CD4-positive, alpha-beta memory T cell (primary cell): ENCODE data around the gene MAD1L1. TPM values are rescaled to one million over a fixed set of nuclear protein-coding genes. Genes with fewer than 3 reads are reported as not detected.

Experiments
- CTCF ChIA-PET: fragments of 350-600 bp; sonication (Branson Sonifier 250); formaldehyde crosslinking; loops from one replicate; lab custom pipeline; 2021; ENCODE audit warnings: inconsistent platforms; ENCODE audit not compliant: partially characterized antibody; lab: Charles Lee
- POLR2A ChIA-PET: fragments of 350-600 bp; sonication (Branson Sonifier 250); formaldehyde crosslinking; loops from one replicate; lab custom pipeline; 2021; ENCODE audit not compliant: partially characterized antibody; lab: Charles Lee
- DNase-seq, 5 donors: peaks; one replicate each; pipeline versions ENCODE4 v3.0.0 to v3.0.0-alpha.2; 2020 to 2022; ENCODE audit warnings: mixed read lengths in 1 of 5
- H3K27ac ChIP-seq: one replicate; pipeline ENCODE4 v1.7.0; 2013; ENCODE audit warnings: low read depth, low read length
- H3K27me3 ChIP-seq: 2 replicates; pipeline ENCODE4 v1.7.0; 2013; ENCODE audit warnings: mild to moderate bottlenecking, low read length, moderate library complexity; ENCODE audit not compliant: insufficient read depth
- H3K36me3 ChIP-seq: 2 replicates; pipeline ENCODE4 v1.7.0; 2013; ENCODE audit warnings: mild to moderate bottlenecking, low read length, moderate library complexity; ENCODE audit not compliant: insufficient read depth
- H3K4me1 ChIP-seq: 2 replicates; pipeline ENCODE4 v1.7.0; 2013; ENCODE audit warnings: mild to moderate bottlenecking, low read length, moderate library complexity; ENCODE audit not compliant: insufficient read depth
- H3K4me3 ChIP-seq, 2 donors: one replicate each; pipeline ENCODE4 v1.7.0; 2013; ENCODE audit warnings: low read length in 2 of 2, mild to moderate bottlenecking in 1 of 2
- H3K9me3 ChIP-seq, 2 donors: one replicate each; pipeline ENCODE4 v1.7.0; 2013; ENCODE audit warnings: low read length in 2 of 2, control low read depth in 1 of 2; ENCODE audit not compliant: control insufficient read depth in 1 of 2
- H3K27ac Mint-ChIP-seq, 7 donors: one replicate each; pipeline ENCODE4 v1.8.0; 2020 to 2021; ENCODE audit warnings: mixed read lengths in 7 of 7, mild to moderate bottlenecking in 6 of 7, inconsistent platforms in 3 of 7, moderate library complexity in 3 of 7
- H3K27me3 Mint-ChIP-seq, 2 donors: one replicate each; pipeline ENCODE4 v1.8.0; 2020 to 2021; ENCODE audit warnings: mixed read lengths in 2 of 2
- H3K36me3 Mint-ChIP-seq, 2 donors: one replicate each; pipeline ENCODE4 v1.8.0; 2020 to 2021; ENCODE audit warnings: mixed read lengths in 2 of 2, inconsistent platforms in 1 of 2, mild to moderate bottlenecking in 1 of 2
- H3K4me1 Mint-ChIP-seq, 4 donors: one replicate each; pipeline ENCODE4 v1.8.0; 2020 to 2021; ENCODE audit warnings: mixed read lengths in 4 of 4, mild to moderate bottlenecking in 1 of 4
- H3K4me3 Mint-ChIP-seq, 8 donors: one replicate each; pipeline ENCODE4 v1.8.0; 2020 to 2021; ENCODE audit warnings: mixed read lengths in 8 of 8, mild to moderate bottlenecking in 7 of 8, moderate library complexity in 6 of 8, inconsistent platforms in 3 of 8
- H3K9me3 Mint-ChIP-seq, 8 donors: one replicate each; pipeline ENCODE4 v1.8.0; 2020 to 2021; ENCODE audit warnings: mixed read lengths in 8 of 8, mild to moderate bottlenecking in 5 of 8, inconsistent platforms in 3 of 8, moderate library complexity in 1 of 8
- intact Hi-C: fragments of 100-400 bp; cut with micrococcal nuclease; formaldehyde crosslinking; loops from one replicate; pipeline ENCODE4 v1.15.1; 2023
- polyA plus RNA-seq, 2 donors: library from polyadenylated mRNA; unstranded; fragments of 300-500 nt; fragmentation: Illumina TruSeq; gene quantifications; one replicate each; pipeline ENCODE4 v1.2.3, GENCODE V29; 2021
- total RNA-seq, 2 experiments: library from RNA; stranded (reverse); gene quantifications; one replicate each; pipeline ENCODE4 v1.2.3, GENCODE V29; 2021

Gene MAD1L1
- total and polyA plus RNA-seq, 4 experiments from 2014 or later: 89.9 to 132 (median 110) TPM

DNA sequence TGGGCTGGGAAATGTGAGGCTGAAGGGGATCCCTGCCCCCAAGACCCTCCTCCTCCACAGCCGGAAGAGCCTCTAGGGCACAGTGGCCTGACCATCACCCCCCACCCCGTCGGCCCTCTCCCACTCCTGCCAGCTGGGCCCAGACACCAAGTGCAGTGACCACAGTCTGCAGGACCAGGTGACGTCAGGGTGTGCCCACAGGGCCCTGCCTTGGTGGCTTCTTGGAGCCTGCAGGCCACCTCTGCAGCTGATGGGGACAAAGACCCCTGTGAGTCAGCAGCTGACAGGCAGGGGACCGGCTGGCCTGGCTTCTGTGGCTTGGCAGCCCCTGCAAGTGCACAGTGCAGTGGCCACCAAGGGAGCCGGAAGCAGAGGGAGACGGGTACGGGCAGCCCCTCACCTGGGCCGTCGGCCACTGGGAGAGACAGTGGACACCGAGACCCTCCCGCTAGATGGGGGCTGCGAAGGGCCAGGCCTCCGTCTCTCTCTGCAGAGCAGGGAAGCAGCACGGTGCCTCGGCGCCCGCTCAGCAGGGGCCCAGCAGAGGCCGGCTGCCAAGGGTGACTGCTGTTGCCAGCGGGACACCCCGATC lies 288.0 kb downstream of the MAD1L1 start:
- H3K27me3 Mint-ChIP-seq: no peaks in the 10 kb centered on the region
- POLR2A ChIA-PET: no interaction called here
- H3K9me3 ChIP-seq: no peaks in the 10 kb centered on the region
- H3K27ac Mint-ChIP-seq: peak overlapping the region in 1 of 7 donors; percentile 22
- CTCF ChIA-PET: no interaction called here
- H3K27me3 ChIP-seq: no peaks in the 10 kb centered on the region
- peaks cover 43% of the 10 kb centered on the region for H3K4me1 ChIP-seq
- intact Hi-C loops: loop anchor here (5.0 kb wide), 1 partner anchor 288 kb away; the partner anchor contains the start of gene MAD1L1
- no peak overlapping the region for H3K4me3 ChIP-seq
- no peak overlapping the region for H3K4me3 Mint-ChIP-seq
- peak in 1 of 5 donors; percentile 38 for DNase-seq
- peaks cover 17 to 53% (median 33%) of the 10 kb centered on the region in 4 donors for H3K4me1 Mint-ChIP-seq
- H3K36me3 Mint-ChIP-seq: peaks cover 0 to 7% of the 10 kb centered on the region in 2 donors
- no peaks in the 10 kb centered on the region for H3K36me3 ChIP-seq
- H3K9me3 Mint-ChIP-seq: no peaks in the 10 kb centered on the region
- H3K27ac ChIP-seq: no peak overlapping the region

DNA sequence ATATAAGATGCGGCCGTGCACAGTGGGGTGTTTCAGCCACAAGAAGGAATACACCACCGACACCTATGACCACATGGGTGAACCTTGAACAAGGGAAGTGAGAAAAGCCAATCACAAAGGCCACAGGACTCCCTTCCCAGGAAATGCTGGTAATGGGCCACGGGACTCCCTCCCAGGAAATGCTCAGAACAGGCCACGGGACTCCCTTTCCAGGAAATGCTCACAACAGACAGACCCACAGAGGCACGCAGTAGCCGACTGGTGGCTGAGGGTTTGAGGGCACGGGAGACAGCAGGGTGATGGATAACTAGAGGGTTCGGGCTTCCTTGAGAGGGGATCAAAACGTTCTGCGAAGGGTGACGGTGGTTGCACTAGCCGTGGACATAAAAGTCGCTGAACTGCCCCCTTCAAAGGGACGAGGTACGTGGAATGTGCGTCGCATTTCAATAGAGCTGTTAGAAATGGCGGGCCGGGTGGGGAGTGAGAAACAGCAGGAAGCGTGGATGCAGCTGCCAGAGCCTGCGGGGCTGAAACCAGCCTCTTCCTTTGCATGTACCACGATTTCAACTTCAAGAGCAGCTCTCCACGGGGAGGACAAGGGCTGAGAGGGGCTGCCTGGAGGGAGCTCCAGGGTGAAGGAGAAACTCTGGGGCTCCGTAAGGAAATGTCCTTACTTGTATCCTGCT lies 288.7 kb downstream of the MAD1L1 start:
- Histone ChIP-seq H3K4me3 (no peak overlapping the region), H3K27ac (no peak overlapping the region), H3K4me1 (peaks cover 43% of the 10 kb centered on the region), H3K27me3 (no peaks in the 10 kb centered on the region), H3K36me3 (no peaks in the 10 kb centered on the region), H3K9me3 (no peaks in the 10 kb centered on the region)
- peak in 1 of 5 donors; percentile 25 for DNase-seq
- ChIA-PET POLR2A (no interaction called here), CTCF (no interaction called here)
- Mint-ChIP-seq H3K9me3 (peaks cover 0 to under 1% (median 0%) of the 10 kb centered on the region in 8 donors), H3K4me1 (peaks cover 19 to 58% (median 37%) of the 10 kb centered on the region in 4 donors), H3K27me3 (no peaks in the 10 kb centered on the region), H3K36me3 (peaks cover 0 to 8% of the 10 kb centered on the region in 2 donors), H3K4me3 (peak overlapping the region in 3 of 8 donors; percentile 4 to 42 (median 30)), H3K27ac (peak overlapping the region; percentile 22 to 91 (median 62))
- intact Hi-C loops: loop anchor here (5.0 kb wide), 1 partner anchor 288 kb away; the partner anchor contains the start of gene MAD1L1

DNA sequence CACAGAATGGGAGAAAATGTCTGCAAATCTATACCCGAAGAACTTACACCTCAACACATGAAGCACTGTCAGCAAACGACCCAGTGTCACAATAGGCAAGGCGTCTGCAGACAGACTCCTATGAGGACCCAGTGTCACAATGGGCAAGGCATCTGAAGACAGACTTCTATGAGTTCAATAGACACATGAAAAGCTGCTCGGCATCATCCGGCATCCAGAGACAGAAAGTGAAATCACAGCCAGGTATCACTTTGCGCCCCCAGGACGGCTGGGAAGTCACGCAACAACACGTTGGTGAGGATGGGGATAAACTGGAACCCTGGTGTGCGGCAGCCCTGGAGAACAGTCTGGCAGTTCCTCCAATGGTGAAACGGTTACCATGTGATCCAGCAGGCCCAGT lies 289.4 kb downstream of the MAD1L1 start:
- no peaks in the 10 kb centered on the region for H3K27me3 ChIP-seq
- Mint-ChIP-seq H3K4me1 (peaks cover 27 to 65% (median 44%) of the 10 kb centered on the region in 4 donors), H3K27me3 (no peaks in the 10 kb centered on the region), H3K9me3 (peaks cover 0 to 7% (median 0%) of the 10 kb centered on the region in 8 donors), H3K36me3 (peaks cover under 1 to 14% of the 10 kb centered on the region in 2 donors), H3K4me3 (peak overlapping the region in 2 of 8 donors; percentile 0 to 40), H3K27ac (peak overlapping the region; percentile 7 to 99 (median 86))
- H3K4me3 ChIP-seq: no peak overlapping the region
- DNase-seq: no peak
- H3K9me3 ChIP-seq: no peaks in the 10 kb centered on the region
- POLR2A ChIA-PET: no interaction called here
- CTCF ChIA-PET: no interaction called here
- H3K27ac ChIP-seq: no peak overlapping the region
- intact Hi-C loops: loop anchor here (5.0 kb wide), 1 partner anchor 289 kb away; the partner anchor contains the start of gene MAD1L1
- H3K4me1 ChIP-seq: peaks cover 50% of the 10 kb centered on the region
- H3K36me3 ChIP-seq: no peaks in the 10 kb centered on the region

GRCh38 chr7:1942941-1943289 lies 289.8 kb downstream of the MAD1L1 start:
- no peak overlapping the region for H3K27ac ChIP-seq
- intact Hi-C loops: loop anchor here (5.0 kb wide), 1 partner anchor 289 kb away; the partner anchor contains the start of gene MAD1L1

DNA sequence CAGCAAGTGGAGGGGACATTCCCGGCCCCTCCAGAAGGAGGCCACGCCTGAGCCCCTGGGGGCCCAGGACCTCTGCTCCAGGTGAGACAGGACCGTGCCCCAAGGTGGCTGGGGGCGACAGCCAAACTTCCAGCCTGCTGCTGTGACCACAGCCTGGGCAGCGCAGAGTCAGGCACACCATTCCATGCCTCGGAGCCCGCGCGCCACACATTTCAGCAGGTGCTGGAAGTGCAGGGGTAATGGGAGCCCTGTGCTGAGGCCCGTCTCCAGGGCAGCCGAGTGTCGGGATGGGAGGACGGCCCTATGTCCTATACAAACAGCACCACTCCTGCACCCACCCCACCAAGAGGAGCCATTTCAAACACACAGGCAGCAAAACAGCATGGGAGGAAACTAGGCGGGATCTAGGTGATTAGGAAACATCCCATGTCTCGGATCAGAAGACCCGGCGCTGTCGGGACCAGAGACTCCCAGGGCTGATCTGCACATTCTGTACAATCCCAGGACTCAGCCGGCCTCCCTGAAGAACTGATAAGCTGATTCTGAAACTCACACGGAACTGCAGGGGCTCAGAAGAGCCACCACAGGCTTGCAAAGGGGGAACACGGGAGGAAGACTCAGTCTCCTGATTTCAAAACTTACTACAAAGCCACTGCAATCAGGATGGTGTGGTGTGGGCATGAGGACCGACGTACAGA lies 290.4 kb downstream of the MAD1L1 start:
- Mint-ChIP-seq H3K4me1 (peaks cover 30 to 70% (median 48%) of the 10 kb centered on the region in 4 donors), H3K9me3 (peaks cover 0 to 7% (median 0%) of the 10 kb centered on the region in 8 donors), H3K36me3 (peaks cover 3 to 18% of the 10 kb centered on the region in 2 donors), H3K27ac (peak overlapping the region; percentile 69 to 99 (median 88)), H3K4me3 (peak overlapping the region in 4 of 8 donors; percentile 42 to 61 (median 48)), H3K27me3 (no peaks in the 10 kb centered on the region)
- intact Hi-C loops: loop anchor here (5.0 kb wide), 1 partner anchor 290 kb away; the partner anchor contains the start of gene MAD1L1
- Histone ChIP-seq H3K27ac (no peak overlapping the region), H3K9me3 (no peaks in the 10 kb centered on the region), H3K4me1 (peaks cover 56% of the 10 kb centered on the region), H3K4me3 (no peak overlapping the region), H3K36me3 (no peaks in the 10 kb centered on the region), H3K27me3 (no peaks in the 10 kb centered on the region)
- POLR2A ChIA-PET: interaction anchor here (1.1 kb wide), 1 partner anchor 16 kb away, joined by 5 read pairs; no protein-coding TSS in a partner anchor
- DNase-seq: no peak
- CTCF ChIA-PET: no interaction called here

More at GRCh38 chr7:1942941-1943289, 289.8 kb downstream of the MAD1L1 start:
- Mint-ChIP-seq H3K4me1 (peaks cover 30 to 70% (median 47%) of the 10 kb centered on the region in 4 donors), H3K27me3 (no peaks in the 10 kb centered on the region), H3K4me3 (peak overlapping the region in 3 of 8 donors; percentile 40 to 44 (median 42)), H3K9me3 (peaks cover 0 to 7% (median 0%) of the 10 kb centered on the region in 8 donors), H3K36me3 (peaks cover 3 to 18% of the 10 kb centered on the region in 2 donors), H3K27ac (peak overlapping the region; percentile 7 to 99 (median 86))
- Histone ChIP-seq H3K27me3 (no peaks in the 10 kb centered on the region), H3K4me3 (no peak overlapping the region), H3K9me3 (no peaks in the 10 kb centered on the region), H3K36me3 (no peaks in the 10 kb centered on the region), H3K4me1 (peaks cover 54% of the 10 kb centered on the region)
- ChIA-PET CTCF (no interaction called here), POLR2A (no interaction called here)
- no peak for DNase-seq

GRCh38 chr7:1941464-1942242 lies 291.1 kb downstream of the MAD1L1 start:
- CTCF ChIA-PET: no interaction called here
- Histone ChIP-seq H3K4me3 (no peak overlapping the region), H3K27me3 (no peaks in the 10 kb centered on the region), H3K4me1 (peaks cover 63% of the 10 kb centered on the region), H3K36me3 (peaks cover 5% of the 10 kb centered on the region), H3K9me3 (no peaks in the 10 kb centered on the region), H3K27ac (peak overlapping the region; percentile 93)
- DNase-seq: peak in 1 of 5 donors; percentile 30
- intact Hi-C loops: loop anchor here (5.0 kb wide), 1 partner anchor 291 kb away; the partner anchor contains the start of gene MAD1L1
- Mint-ChIP-seq H3K36me3 (peaks cover 5 to 18% of the 10 kb centered on the region in 2 donors), H3K27ac (peak overlapping the region; percentile 47 to 99 (median 88)), H3K27me3 (no peaks in the 10 kb centered on the region), H3K4me1 (peaks cover 30 to 75% (median 48%) of the 10 kb centered on the region in 4 donors), H3K4me3 (peak overlapping the region in 3 of 8 donors; percentile 52 to 94 (median 61)), H3K9me3 (peaks cover 0 to 7% (median 0%) of the 10 kb centered on the region in 8 donors)
- POLR2A ChIA-PET: interaction anchor here (1.1 kb wide), 1 partner anchor 16 kb away, joined by 5 read pairs; no protein-coding TSS in a partner anchor
